Measurements from ENCODE around the gene CIDEB. TPM values are rescaled to one million over a fixed set of nuclear protein-coding genes. Genes with fewer than 3 reads are reported as not detected.

Gene CIDEB
- total and polyA plus RNA-seq, 4 donors = 3.3 to 17.2 (median 13.0) TPM

- Histone ChIP-seq H3K4me3 (ENCODE audit: low read length in 2 of 2) (peak overlapping the region; percentile 53 to 90), H3K9me3 (ENCODE audit: control insufficient read depth, low read length) (no peaks in the 10 kb centered on the region), H3K36me3 (ENCODE audit: control insufficient read depth in 1 of 2, insufficient read depth in 2 of 2, low read length in 1 of 2) (peaks cover 0 to 6% of the 10 kb centered on the region in 2 donors), H3K27me3 (ENCODE audit: control insufficient read depth in 1 of 2, insufficient read depth in 2 of 2, low read length in 1 of 2) (no peaks in the 10 kb centered on the region), H3K27ac (ENCODE audit: low read depth in 1 of 2, low read length in 2 of 2) (no peak overlapping the region), H3K4me1 (ENCODE audit: control insufficient read depth in 1 of 2, insufficient read depth in 2 of 2, low read length in 2 of 2) (no peaks in the 10 kb centered on the region)
- intact Hi-C loops (cut with DNase I) = no loop called here
- DNase-seq (no peak), ATAC-seq (ENCODE audit: low FRiP score) (no peak)
- 30 to 31% methylated on average over 16 of the region's 16 CpGs for WGBS, 2 donors
Observed at GRCh38 chr14:24300326-24300980, 7.3 kb downstream of the CIDEB start.

- intact Hi-C loops (cut with DNase I) = loop anchor here in 1 of 2 donors (5.0 kb wide), 1 partner anchor 57 kb away; the partner anchor contains the start of gene TINF2
- DNase-seq = peak; percentile 93 to 97
- H3K9me3 ChIP-seq (ENCODE audit: control insufficient read depth, low read length) = no peaks in the 10 kb centered on the region
- no peaks in the 10 kb centered on the region for H3K4me1 ChIP-seq (ENCODE audit: control insufficient read depth in 1 of 2, insufficient read depth in 2 of 2, low read length in 2 of 2)
- no peaks in the 10 kb centered on the region for H3K27me3 ChIP-seq (ENCODE audit: control insufficient read depth in 1 of 2, insufficient read depth in 2 of 2, low read length in 1 of 2)
- H3K4me3 ChIP-seq (ENCODE audit: low read length in 2 of 2) = peak within 1 kb of the TSS; percentile 58 to 90
- peak within 1 kb of the TSS in 1 of 2 donors; percentile 10 for H3K27ac ChIP-seq (ENCODE audit: low read depth in 1 of 2, low read length in 2 of 2)
- 1% methylated on average over 69 to 75 of the region's 75 CpGs for WGBS, 2 donors
- H3K36me3 ChIP-seq (ENCODE audit: control insufficient read depth in 1 of 2, insufficient read depth in 2 of 2, low read length in 1 of 2) = peaks cover 0 to 3% of the 10 kb centered on the region in 2 donors
- ATAC-seq (ENCODE audit: low FRiP score) = peak; percentile 94
Observed at GRCh38 chr14:24299255-24300191, 8.3 kb downstream of the CIDEB start, which contains the start of the genes DHRS1 and NOP9. Gene DHRS1 (minus strand): TSS chr14:24299780. CDS start chr14:24299106, 674 bp downstream. Gene NOP9 (plus strand): TSS chr14:24299850. CDS start chr14:24299955, 105 bp downstream.

- WGBS, 2 donors = 50 to 51% methylated on average over 7 of the region's 7 CpGs
- intact Hi-C loops (cut with DNase I) = loop anchor here in 1 of 2 donors (5.0 kb wide), 1 partner anchor 57 kb away; the partner anchor contains the start of gene TINF2
- H3K27me3 ChIP-seq (ENCODE audit: control insufficient read depth in 1 of 2, insufficient read depth in 2 of 2, low read length in 1 of 2) = no peaks in the 10 kb centered on the region
- no peaks in the 10 kb centered on the region for H3K9me3 ChIP-seq (ENCODE audit: control insufficient read depth, low read length)
- peak overlapping the region; percentile 58 to 90 for H3K4me3 ChIP-seq (ENCODE audit: low read length in 2 of 2)
- ATAC-seq (ENCODE audit: low FRiP score) (peak; percentile 4), DNase-seq (no peak)
- peaks cover 0 to 3% of the 10 kb centered on the region in 2 donors for H3K36me3 ChIP-seq (ENCODE audit: control insufficient read depth in 1 of 2, insufficient read depth in 2 of 2, low read length in 1 of 2)
- H3K4me1 ChIP-seq (ENCODE audit: control insufficient read depth in 1 of 2, insufficient read depth in 2 of 2, low read length in 2 of 2) = no peaks in the 10 kb centered on the region
- H3K27ac ChIP-seq (ENCODE audit: low read depth in 1 of 2, low read length in 2 of 2) = no peak overlapping the region
Observed at GRCh38 chr14:24298892-24299254, 8.9 kb downstream of the CIDEB start.

- 54 to 57% methylated on average over 5 of the region's 5 CpGs for WGBS, 2 donors
- Histone ChIP-seq H3K36me3 (ENCODE audit: control insufficient read depth in 1 of 2, insufficient read depth in 2 of 2, low read length in 1 of 2) (no peaks in the 10 kb centered on the region), H3K9me3 (ENCODE audit: control insufficient read depth, low read length) (no peaks in the 10 kb centered on the region), H3K27me3 (ENCODE audit: control insufficient read depth in 1 of 2, insufficient read depth in 2 of 2, low read length in 1 of 2) (no peaks in the 10 kb centered on the region), H3K27ac (ENCODE audit: low read depth in 1 of 2, low read length in 2 of 2) (no peak overlapping the region), H3K4me3 (ENCODE audit: low read length in 2 of 2) (no peak overlapping the region), H3K4me1 (ENCODE audit: control insufficient read depth in 1 of 2, insufficient read depth in 2 of 2, low read length in 2 of 2) (no peaks in the 10 kb centered on the region)
- DNase-seq (no peak), ATAC-seq (ENCODE audit: low FRiP score) (no peak)
- intact Hi-C loops (cut with DNase I) = loop anchor here (1.0 to 5.0 kb wide), 2 partner anchors 54 to 55 kb away; partner anchors contain the start of gene TINF2 (in 1 of the 2)
Observed at GRCh38 chr14:24297190-24297964, 10.4 kb downstream of the CIDEB start.

- Histone ChIP-seq H3K36me3 (ENCODE audit: control insufficient read depth in 1 of 2, insufficient read depth in 2 of 2, low read length in 1 of 2) (no peaks in the 10 kb centered on the region), H3K27me3 (ENCODE audit: control insufficient read depth in 1 of 2, insufficient read depth in 2 of 2, low read length in 1 of 2) (no peaks in the 10 kb centered on the region), H3K9me3 (ENCODE audit: control insufficient read depth, low read length) (no peaks in the 10 kb centered on the region), H3K4me3 (ENCODE audit: low read length in 2 of 2) (no peak overlapping the region), H3K27ac (ENCODE audit: low read depth in 1 of 2, low read length in 2 of 2) (no peak overlapping the region), H3K4me1 (ENCODE audit: control insufficient read depth in 1 of 2, insufficient read depth in 2 of 2, low read length in 2 of 2) (no peaks in the 10 kb centered on the region)
- intact Hi-C loops (cut with DNase I) = loop anchor here (1.0 to 5.0 kb wide), 2 partner anchors 53 to 54 kb away; partner anchors contain the start of gene TINF2 (in 1 of the 2)
- ATAC-seq (ENCODE audit: low FRiP score) = peak; percentile 74
- DNase-seq = peak in 1 of 2 donors; percentile 71
- 55 to 57% methylated on average over 12 of the region's 12 CpGs for WGBS, 2 donors
Observed at GRCh38 chr14:24296341-24297157, 11.2 kb downstream of the CIDEB start.

- Histone ChIP-seq H3K36me3 (ENCODE audit: control insufficient read depth in 1 of 2, insufficient read depth in 2 of 2, low read length in 1 of 2) (peaks cover 0 to 6% of the 10 kb centered on the region in 2 donors), H3K27ac (ENCODE audit: low read depth in 1 of 2, low read length in 2 of 2) (no peak overlapping the region), H3K4me3 (ENCODE audit: low read length in 2 of 2) (no peak overlapping the region), H3K4me1 (ENCODE audit: control insufficient read depth in 1 of 2, insufficient read depth in 2 of 2, low read length in 2 of 2) (no peaks in the 10 kb centered on the region), H3K27me3 (ENCODE audit: control insufficient read depth in 1 of 2, insufficient read depth in 2 of 2, low read length in 1 of 2) (no peaks in the 10 kb centered on the region), H3K9me3 (ENCODE audit: control insufficient read depth, low read length) (no peaks in the 10 kb centered on the region)
- ATAC-seq (ENCODE audit: low FRiP score) (no peak), DNase-seq (no peak)
- WGBS, 2 donors = 92 to 93% methylated on average over 2 of the region's 2 CpGs
- intact Hi-C loops (cut with DNase I) = no loop called here
Observed at GRCh38 chr14:24293525-24293924, 14.3 kb downstream of the CIDEB start.

GRCh38 chr14:24292118-24292807 lies 15.5 kb downstream of the CIDEB start:
- H3K36me3 ChIP-seq (ENCODE audit: control insufficient read depth in 1 of 2, insufficient read depth in 2 of 2, low read length in 1 of 2) = peaks cover 0 to 6% of the 10 kb centered on the region in 2 donors
- DNase-seq (no peak), ATAC-seq (ENCODE audit: low FRiP score) (no peak)
- H3K4me3 ChIP-seq (ENCODE audit: low read length in 2 of 2) = no peak overlapping the region
- no peaks in the 10 kb centered on the region for H3K27me3 ChIP-seq (ENCODE audit: control insufficient read depth in 1 of 2, insufficient read depth in 2 of 2, low read length in 1 of 2)
- WGBS, 2 donors = 93 to 95% methylated on average over 11 of the region's 11 CpGs
- no peak overlapping the region for H3K27ac ChIP-seq (ENCODE audit: low read depth in 1 of 2, low read length in 2 of 2)
- H3K4me1 ChIP-seq (ENCODE audit: control insufficient read depth in 1 of 2, insufficient read depth in 2 of 2, low read length in 2 of 2) = no peaks in the 10 kb centered on the region
- intact Hi-C loops (cut with DNase I) = no loop called here
- no peaks in the 10 kb centered on the region for H3K9me3 ChIP-seq (ENCODE audit: control insufficient read depth, low read length)

All from aorta (tissue), 5 donors.